Ovary (tissue), 9 donors: ENCODE results near the gene ME1. TPM values are rescaled to one million over a fixed set of nuclear protein-coding genes. Genes with fewer than 3 reads are reported as not detected.

Experiments used
- DNase-seq, 5 donors: peaks; one replicate each; pipeline ENCODE4 v3.0.0-alpha.2; 2019 to 2020
- H3K27ac ChIP-seq, 2 donors: fragments of 200-600 bp; one replicate each; pipeline versions ENCODE4 v1.5.1 to v1.8.0; 2019 to 2022
- H3K27me3 ChIP-seq: fragments of 200-600 bp; one replicate; pipeline ENCODE4 v1.8.0; 2022
- H3K36me3 ChIP-seq: fragments of 200-600 bp; sonication (generic); one replicate; pipeline ENCODE4 v1.5.1; 2019
- H3K4me1 ChIP-seq: one replicate; pipeline ENCODE4 v1.8.1; 2013; ENCODE audit warnings: mild to moderate bottlenecking, moderate library complexity; ENCODE audit not compliant: insufficient read depth
- H3K4me3 ChIP-seq: fragments of 200-600 bp; sonication (generic); one replicate; pipeline ENCODE4 v1.5.1; 2017
- H3K9me3 ChIP-seq, 2 donors: fragments of 200-600 bp in 1 of 2; sonication (generic) in 1 of 2; one replicate each; pipeline versions ENCODE4 v1.5.1 to v1.8.1; 2013 to 2019; ENCODE audit warnings: mild to moderate bottlenecking in 1 of 2, moderate library complexity in 1 of 2
- CTCF ChIP-seq, 3 donors: fragments of 450-650 bp in 2 of 3; fragments of 200-600 bp in 1 of 3; IDR thresholded peaks; one replicate each; pipeline versions ENCODE4 v1.5.1 to v1.8.0; 2016 to 2022; ENCODE audit warnings: antibody characterized with exemption in 3 of 3, mild to moderate bottlenecking in 1 of 3
- EP300 ChIP-seq: sonication (generic); formaldehyde crosslinking; IDR thresholded peaks from one replicate; pipeline ENCODE4 v1.6.1; 2017; ENCODE audit warnings: antibody characterized with exemption
- POLR2A ChIP-seq: fragments of 450-650 bp; IDR thresholded peaks from one replicate; pipeline ENCODE4 v1.6.1; 2017; ENCODE audit warnings: antibody characterized with exemption, mild to moderate bottlenecking, moderate library complexity
- WGBS, 3 donors: extraction: QIAGEN DNeasy Blood & Tissue Kit in 1 of 3; methylation state at CpG; one replicate each; pipeline versions ENCODE4 v1.1.5 to v1.1.7; 2013 to 2017; 5-methylcytosine and 5-hydroxymethylcytosine counted together
- intact Hi-C, 4 donors: fragments of 100-400 bp; cut with DNase I; formaldehyde crosslinking; loops; one replicate each; pipeline versions ENCODE4 v1.11.0 to v1.15.1; 2022 to 2023
- polyA plus RNA-seq, 2 donors: library from polyadenylated mRNA; stranded (reverse); fragments of 200-250 nt in 1 of 2; fragments of 350-450 nt in 1 of 2; fragmentation: Illumina TruSeq in 1 of 2; extraction: RNeasy Lipid Tissue Mini Kit (QIAGEN cat#74804) in 1 of 2; gene quantifications; one replicate each; pipeline ENCODE4 v1.2.3, GENCODE V29; 2013 to 2014
- total RNA-seq, 7 donors: library from RNA; depleted of rRNA in 2 of 7; stranded (reverse); fragments of >200 nt in 2 of 7; fragmentation: NEBNext Ultra II Directional in 3 of 7; extraction: Animal tissue kit (Norgen Biotek cat#: 25700) in 3 of 7; gene quantifications; one replicate each; pipeline versions ENCODE4 v1.1.0 to v1.2.4, GENCODE V29; 2016 to 2023
- donor health status: DM: no; HTN: no; CAD: no; lungs with moderate emphysema.
- donor health status: DM: no; HTN: no; CAD: no.
- donor health status: Bipolar disorder and iron deficiency.
- donor health status: DM: yes; HTN: yes; CAD: no.
- donor health status: DM: no; HTN: no; CAD: no.
- donor health status: DM: yes; HTN: yes; CAD: no.

The ME1 gene
- total and polyA plus RNA-seq, 9 donors = 7.5 to 19.6 (median 14.9) TPM

DNA sequence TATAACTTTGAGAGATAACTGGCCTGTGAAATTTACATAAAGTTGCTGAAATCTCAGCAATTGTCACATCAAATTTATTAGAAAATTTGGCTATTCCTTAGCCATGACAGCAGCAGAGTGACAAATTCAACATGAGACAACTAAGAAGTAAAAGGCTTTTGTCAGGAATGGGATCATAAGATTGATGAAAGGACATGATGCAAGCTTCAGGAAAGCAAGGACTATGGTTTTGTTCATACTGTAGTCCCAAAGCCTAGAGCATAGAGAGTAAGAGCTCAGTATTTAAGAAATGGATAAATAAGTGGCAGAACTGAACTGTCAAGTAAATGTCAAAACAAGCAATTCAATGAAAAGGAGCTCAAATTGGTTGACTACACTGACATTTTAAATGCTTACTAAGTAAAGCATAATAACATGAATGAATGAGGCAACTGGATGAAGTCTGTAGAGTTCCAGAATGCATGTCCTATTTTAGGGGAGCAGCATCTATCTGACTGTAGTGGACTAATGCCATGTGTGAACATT, 250.4 kb downstream of the ME1 start:
- no peak overlapping the region for H3K4me3 ChIP-seq
- no peak for TF ChIP-seq CTCF (IDR thresholded peaks at IDR 0.05)
- TF ChIP-seq EP300 = no peak
- no peaks in the 10 kb centered on the region for H3K36me3 ChIP-seq
- H3K27me3 ChIP-seq = no peaks in the 10 kb centered on the region
- peaks cover 1% of the 10 kb centered on the region for H3K4me1 ChIP-seq
- H3K9me3 ChIP-seq = no peaks in the 10 kb centered on the region
- intact Hi-C loops = no loop called here
- H3K27ac ChIP-seq = no peak overlapping the region
- no peak for DNase-seq

- 39 to 53% (median 47%) methylated on average over 4 of the region's 4 CpGs for WGBS, 3 donors
- no peaks in the 10 kb centered on the region for H3K36me3 ChIP-seq
Observed at GRCh38 chr6:83176246-83176645, 254.6 kb downstream of the ME1 start.

DNA sequence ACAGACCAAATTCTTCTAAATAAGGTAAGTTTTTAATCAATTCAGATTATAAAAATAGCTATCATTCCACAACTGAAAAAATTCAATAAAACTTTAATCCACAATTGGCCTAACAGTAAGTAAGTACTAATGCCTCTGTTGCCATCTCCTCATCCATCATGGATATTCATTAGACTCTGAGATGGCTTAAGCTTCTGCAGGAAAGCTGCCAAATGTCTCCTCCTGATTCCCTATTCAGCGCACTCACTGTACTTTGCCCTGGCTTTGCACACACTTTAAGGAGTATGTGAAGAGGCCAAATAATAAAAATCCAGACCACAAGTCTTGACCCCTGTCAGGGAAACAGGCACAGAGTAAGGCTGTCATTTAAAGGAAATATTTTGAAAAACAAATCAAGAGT, 261.3 kb downstream of the ME1 start:
- TF ChIP-seq POLR2A = no peak
- no peak for TF ChIP-seq CTCF (IDR thresholded peaks at IDR 0.05)
- TF ChIP-seq EP300 = no peak
- DNase-seq = no peak
- Histone ChIP-seq H3K27ac (no peak overlapping the region), H3K9me3 (no peaks in the 10 kb centered on the region), H3K4me3 (no peak overlapping the region), H3K36me3 (no peaks in the 10 kb centered on the region), H3K27me3 (no peaks in the 10 kb centered on the region), H3K4me1 (no peaks in the 10 kb centered on the region)
- intact Hi-C loops = no loop called here
- WGBS, 3 donors = 22 to 37% (median 27%) methylated on average over 1 of the region's 1 CpG

More at GRCh38 chr6:83176246-83176645, 254.6 kb downstream of the ME1 start:
- Histone ChIP-seq H3K9me3 (no peaks in the 10 kb centered on the region), H3K4me1 (peaks cover 1% of the 10 kb centered on the region), H3K27ac (no peak overlapping the region), H3K4me3 (no peak overlapping the region), H3K27me3 (no peaks in the 10 kb centered on the region)
- no peak for DNase-seq
- TF ChIP-seq POLR2A (no peak), CTCF (IDR thresholded peaks at IDR 0.05) (no peak), EP300 (no peak)
- intact Hi-C loops = no loop called here

DNA sequence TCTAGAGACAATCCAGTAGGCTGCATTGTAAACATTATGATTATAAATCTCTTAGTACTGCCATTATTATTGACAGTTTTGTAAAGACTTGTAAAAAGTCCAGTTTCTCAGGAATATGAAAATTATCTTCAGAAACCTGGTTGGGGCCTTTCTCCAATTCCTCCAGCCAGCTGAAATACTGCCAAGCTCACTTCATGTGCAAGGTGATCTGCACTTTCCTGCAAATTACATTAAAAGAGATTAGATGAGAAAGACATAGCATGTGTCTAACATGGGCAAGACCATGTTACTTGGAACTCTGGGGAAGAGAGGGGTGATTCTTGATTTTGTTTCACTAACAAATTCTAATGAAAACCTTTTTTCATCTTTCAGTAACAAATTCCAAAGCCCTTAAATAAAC, 261.7 kb downstream of the ME1 start:
- Histone ChIP-seq H3K36me3 (no peaks in the 10 kb centered on the region), H3K27ac (no peak overlapping the region), H3K4me3 (no peak overlapping the region), H3K27me3 (no peaks in the 10 kb centered on the region), H3K9me3 (no peaks in the 10 kb centered on the region), H3K4me1 (no peaks in the 10 kb centered on the region)
- intact Hi-C loops = no loop called here
- no peak for TF ChIP-seq CTCF (IDR thresholded peaks at IDR 0.05)
- no peak for TF ChIP-seq POLR2A
- no peak for TF ChIP-seq EP300
- DNase-seq = no peak

- Histone ChIP-seq H3K9me3 (no peaks in the 10 kb centered on the region), H3K4me3 (no peak overlapping the region), H3K36me3 (no peaks in the 10 kb centered on the region), H3K27ac (no peak overlapping the region), H3K4me1 (no peaks in the 10 kb centered on the region), H3K27me3 (no peaks in the 10 kb centered on the region)
- intact Hi-C loops = no loop called here
- TF ChIP-seq EP300 = no peak
- TF ChIP-seq POLR2A = no peak
- no peak for TF ChIP-seq CTCF (IDR thresholded peaks at IDR 0.05)
- 87 to 94% (median 90%) methylated on average over 1 of the region's 1 CpG for WGBS, 3 donors
- no peak for DNase-seq
Observed at GRCh38 chr6:83168556-83168955, 262.3 kb downstream of the ME1 start.
